GM18520 (cell line): Measurements from ENCODE around the gene TBC1D5.

Experiments
- ATAC-seq: cut with Tn5 transposase; IDR thresholded peaks from one replicate; pipeline ENCODE4 v1.9.1; 2021; ENCODE audit not compliant: unreplicated experiment

Gene TBC1D5

GRCh38 chr3:17602126-17602525 is 140.3 kb downstream of the TBC1D5 start:
- no peak for ATAC-seq

DNA sequence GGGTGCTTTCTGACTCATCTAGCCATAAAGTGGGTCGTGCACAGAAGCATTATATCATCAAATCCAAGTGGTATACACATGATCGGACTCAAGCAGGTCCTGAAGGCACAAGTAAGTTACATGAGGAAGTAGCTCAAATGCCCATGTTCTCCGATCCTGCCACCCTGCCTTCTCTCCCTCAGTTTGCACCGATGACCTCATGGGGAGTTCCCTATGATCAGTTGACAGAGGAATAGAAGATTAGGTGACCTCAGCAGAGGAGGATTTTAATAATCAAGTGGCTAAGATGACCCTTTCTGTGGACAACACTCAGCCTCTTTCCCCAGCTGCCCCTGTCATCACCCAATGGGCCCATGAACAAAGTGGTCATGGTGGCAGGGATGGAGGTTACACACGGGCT is 149.5 kb downstream of the TBC1D5 start:
- no peak for ATAC-seq

DNA sequence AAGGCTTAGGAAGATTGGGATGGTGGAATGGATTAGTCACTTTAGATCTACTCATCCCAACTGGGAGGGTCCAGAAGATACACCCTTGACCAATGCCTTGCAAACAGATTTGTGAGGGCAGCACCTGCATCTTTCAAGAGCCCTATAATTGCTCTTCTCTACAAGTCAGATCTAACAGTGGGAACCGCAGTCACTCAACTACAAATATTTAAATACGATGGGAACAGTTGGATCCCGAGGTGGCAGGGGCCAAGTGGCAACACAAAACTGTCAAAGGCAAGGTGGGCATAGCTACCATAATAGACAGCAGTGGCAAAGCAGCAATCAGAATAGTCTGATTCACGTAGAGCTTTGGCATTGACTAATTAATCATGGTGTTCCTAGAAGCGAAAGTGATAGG is 152.0 kb downstream of the TBC1D5 start:
- ATAC-seq: no peak

GRCh38 chr3:17589888-17590287 is 152.5 kb downstream of the TBC1D5 start:
- no peak for ATAC-seq

DNA sequence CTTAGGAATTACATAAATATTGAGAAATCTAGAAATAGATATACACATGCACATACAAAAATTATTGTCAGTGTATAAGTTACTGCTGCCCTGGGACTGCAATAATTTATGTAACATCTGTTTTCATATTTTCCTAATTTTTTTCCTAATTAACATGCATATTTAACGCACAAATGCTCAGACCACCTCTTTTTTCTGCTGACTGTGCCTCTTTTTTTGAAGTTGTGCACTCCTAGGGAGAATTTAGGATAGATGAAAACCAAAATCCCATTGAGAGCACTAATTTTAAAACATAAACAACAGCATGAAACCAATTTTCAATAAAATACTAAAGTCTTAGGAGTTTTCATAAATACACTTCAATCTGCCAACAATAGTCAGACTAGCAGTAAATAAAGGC is 154.0 kb downstream of the TBC1D5 start:
- no peak for ATAC-seq

- ATAC-seq: no peak
These were observed 156.8 kb downstream of the TBC1D5 start for GRCh38 chr3:17585394-17586325.

DNA sequence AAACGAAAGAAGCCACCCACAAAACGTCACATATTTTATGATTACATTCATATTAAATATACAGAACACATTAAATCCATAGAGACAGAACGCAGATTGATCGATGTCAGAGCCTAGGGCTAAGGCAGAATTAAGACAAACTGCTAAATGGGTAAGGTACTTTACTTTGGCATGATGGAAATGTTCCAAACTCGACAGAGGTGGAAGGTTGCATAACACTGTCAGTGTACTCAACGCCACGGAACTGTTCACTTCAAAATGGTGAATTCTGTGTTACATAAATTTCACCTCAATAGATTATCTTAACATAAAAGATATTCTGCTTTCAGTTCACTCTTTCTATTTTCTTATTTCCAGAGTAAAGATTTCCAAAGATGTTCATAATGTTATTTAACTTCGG is 158.4 kb downstream of the TBC1D5 start:
- ATAC-seq: no peak

GRCh38 chr3:17583530-17583929 is 158.9 kb downstream of the TBC1D5 start:
- ATAC-seq: no peak

DNA sequence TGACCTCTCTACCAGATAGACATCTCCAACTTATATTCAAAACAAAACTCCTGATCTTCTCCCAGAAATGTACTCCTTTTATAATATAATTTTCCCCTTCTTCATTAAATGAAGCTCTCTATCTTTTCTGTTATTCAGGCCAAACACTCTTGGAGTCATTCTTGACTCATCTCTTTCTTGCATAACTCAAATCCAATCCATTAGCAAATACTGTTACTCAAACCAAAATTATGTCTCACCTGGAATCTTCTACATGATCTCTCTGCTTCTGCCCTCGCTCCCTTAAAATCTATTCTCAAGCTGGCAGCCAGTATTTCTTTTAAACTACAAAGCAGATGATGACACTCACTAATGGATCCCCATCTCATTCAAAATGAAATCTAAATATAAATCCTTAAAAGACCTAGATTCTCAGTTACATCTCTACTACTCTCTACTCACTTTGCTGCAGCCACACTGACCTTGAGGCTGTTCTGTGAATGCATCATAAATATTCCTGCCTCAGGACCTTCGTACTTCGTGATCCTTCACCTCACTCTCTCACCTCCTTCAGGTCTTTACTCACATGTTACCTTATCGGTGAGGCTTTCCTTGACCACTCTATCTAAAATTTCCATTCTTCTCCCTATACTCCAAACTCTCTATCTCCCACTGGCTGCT is 160.9 kb downstream of the TBC1D5 start:
- ATAC-seq: no peak

DNA sequence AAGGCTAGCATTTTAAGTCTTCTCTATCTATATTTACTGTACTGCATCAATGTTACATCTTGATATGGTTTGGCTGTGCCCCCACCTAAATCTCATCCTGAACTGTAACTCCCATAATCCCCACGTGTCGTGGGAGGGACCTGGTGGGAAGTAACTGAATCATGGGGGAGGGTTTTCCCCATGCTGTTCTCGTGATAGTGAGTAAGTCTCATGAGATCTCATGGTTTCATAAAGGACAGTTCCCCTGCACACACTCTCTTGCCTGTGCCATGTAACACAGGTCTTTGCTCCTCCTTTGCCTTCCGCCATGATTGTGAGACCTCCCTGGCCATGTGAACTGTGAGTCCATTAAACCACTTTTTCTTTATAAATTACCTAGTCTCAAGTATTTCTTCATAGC is 161.5 kb downstream of the TBC1D5 start:
- no peak for ATAC-seq

DNA sequence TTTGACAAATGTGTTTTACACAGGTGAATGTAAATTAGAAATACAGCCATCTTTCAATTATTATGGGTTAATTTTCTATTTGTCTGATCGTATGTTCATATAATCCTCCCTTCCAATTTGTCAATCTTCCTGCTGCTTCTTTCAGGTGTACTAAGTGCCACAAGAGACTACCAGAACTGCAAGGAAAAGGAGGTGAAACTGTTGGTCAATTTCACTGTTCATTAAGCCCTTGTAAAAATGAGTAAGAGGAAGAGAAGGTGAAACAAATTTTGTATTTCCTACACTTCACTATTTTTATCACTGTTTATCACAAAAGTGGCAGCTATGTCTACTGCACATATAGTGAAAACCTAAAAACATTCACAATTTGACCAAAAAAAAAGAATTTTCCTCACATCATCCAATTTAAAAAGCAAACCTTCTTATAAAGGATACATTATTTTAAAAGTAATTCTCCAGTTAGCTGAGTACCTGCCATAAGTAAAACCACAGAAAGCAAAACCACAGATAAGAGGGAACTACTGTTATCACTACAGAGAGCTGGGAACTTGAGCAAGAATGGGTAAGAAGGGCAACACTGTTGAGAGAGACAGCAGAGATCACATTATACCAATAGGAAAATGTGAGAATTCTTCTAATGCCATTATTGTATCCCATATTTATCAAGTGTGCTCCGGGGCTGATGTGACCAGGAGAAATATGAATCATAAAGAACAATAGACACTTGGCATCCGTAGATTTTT is 163.0 kb downstream of the TBC1D5 start:
- peak; percentile 94 for ATAC-seq

DNA sequence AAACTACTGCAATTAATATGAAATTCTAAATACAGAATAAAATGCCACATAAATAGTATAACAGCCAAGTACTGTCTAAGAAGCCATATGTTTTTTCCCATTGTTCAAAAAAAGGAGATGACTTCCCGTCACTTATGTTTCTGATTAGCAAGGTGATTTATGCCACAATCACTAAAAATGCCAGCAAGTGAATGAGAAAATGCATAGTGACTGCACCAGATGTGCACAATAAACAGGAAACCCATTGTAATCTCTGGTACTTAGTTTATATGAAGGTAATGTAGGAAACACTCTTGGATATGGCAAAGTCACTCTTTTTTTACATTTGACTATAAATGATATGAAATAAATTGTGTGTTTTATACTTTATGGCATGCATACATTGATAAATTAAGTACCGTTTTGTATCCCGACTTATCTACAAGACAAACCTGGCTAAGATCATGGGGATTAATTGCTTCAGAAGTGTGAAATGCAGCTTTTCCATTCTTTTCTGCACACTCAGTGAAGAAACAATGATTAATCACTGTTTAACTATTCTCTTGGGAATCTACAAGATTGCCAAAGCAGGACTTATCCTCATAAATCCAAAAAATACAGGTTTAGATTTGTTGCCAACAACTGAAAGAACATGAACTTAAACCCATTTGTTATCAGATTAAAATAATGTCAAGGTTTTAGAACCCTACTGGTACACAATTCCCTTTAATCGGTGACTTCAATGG is 164.5 kb downstream of the TBC1D5 start:
- no peak for ATAC-seq

- peak; percentile 92 for ATAC-seq
These were observed 169.0 kb downstream of the TBC1D5 start for GRCh38 chr3:17573396-17573795.

GRCh38 chr3:17571686-17572085 is 170.7 kb downstream of the TBC1D5 start:
- ATAC-seq: no peak

DNA sequence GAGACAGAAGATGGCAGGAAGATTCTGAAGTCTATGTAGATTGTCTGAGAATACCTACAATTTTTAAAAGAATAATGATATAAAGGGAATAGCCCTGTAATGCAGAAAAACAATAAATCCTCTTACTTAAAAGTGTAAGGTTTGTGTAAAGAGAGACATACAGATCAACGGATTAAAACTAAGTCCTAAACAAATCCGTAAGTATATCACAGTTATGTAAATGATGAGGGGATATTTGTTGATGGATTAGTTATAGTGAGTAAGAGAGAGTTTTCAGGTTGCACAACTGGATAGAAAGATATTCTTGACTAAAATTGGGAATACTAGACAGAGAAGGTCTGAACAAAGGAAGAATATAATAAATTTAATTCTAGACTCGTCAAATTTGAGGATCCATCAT is 179.6 kb downstream of the TBC1D5 start:
- ATAC-seq: no peak

GRCh38 chr3:17558565-17558964 is 183.9 kb downstream of the TBC1D5 start:
- ATAC-seq: no peak

DNA sequence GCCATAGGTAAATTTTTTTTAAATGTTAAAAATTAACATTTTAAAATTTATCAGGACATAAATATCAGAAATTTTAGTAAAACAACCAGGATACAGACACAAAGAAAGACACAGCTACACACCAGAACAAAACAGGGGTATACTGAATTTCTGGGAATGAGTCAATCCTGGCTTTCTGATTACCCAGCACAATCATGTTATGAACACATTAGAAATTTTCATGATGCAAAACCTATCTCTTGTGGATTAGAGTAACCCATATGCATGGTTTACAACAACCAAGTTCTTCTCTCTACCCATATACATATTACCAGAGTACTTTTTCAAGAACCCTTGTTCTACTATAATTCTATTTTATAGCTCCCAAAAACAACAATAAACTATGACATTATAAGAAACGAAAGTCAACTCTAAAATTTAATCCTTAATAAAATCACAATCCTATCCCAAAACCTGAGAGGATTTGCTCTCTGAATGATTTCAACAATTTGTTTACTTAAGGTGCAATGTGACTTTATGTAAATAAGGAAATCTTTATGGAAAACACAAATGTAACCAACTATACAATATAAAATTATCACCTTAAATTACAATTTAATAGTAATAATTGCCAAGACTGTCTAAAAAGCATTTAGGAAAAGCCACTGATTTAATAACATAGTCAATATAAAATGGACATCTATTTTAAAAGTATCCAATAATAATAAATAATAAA is 184.5 kb downstream of the TBC1D5 start:
- no peak for ATAC-seq

DNA sequence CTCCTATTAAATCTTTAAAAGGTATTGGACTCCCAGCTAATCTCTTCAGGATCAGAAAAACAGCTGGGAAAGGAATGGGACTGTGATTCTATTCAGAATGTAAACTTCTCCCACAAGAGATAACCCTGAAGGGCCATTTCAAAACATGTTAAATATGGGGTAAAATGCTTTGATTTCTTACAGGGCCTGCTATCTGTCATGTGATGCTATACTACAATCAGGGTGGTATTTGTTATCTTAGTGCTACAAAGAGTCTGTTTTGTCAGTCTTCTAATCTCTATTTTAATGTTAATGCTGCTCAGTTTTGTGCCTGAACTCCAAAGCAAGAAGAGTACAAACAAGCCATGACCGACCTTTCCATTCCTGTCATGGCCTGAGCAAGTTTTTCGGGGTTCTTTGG is 186.9 kb downstream of the TBC1D5 start:
- ATAC-seq: no peak

- ATAC-seq: no peak
These were observed 188.4 kb downstream of the TBC1D5 start for GRCh38 chr3:17554078-17554477.

DNA sequence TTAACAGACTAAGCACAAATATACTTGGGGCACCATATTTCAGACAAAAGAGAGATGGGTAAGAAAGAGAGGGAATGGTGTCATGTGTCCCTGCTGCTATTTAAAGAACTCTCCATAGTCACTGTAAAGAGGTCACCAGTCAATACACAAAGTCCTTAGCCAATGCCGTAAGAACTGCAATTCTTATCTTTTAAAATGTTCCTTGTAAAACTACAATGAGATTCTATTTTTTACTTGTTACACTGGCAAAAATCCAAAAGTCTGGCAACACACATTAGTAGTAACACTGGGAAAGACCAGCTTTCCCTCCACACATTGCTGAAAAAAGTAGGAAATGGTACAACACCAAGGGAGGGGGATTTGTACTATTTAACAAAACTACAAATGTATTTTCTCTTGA is 189.4 kb downstream of the TBC1D5 start:
- no peak for ATAC-seq
